GM23338 (cell line): ENCODE data around the gene PYGO1. TPM values are rescaled to one million over a fixed set of nuclear protein-coding genes. Genes with fewer than 3 reads are reported as not detected.

Source experiments
- ATAC-seq: fragments of 200-7000 bp; cut with Tn5 transposase; 3 replicates; pipeline ENCODE4 v1.9.1; 2020
- DNase-seq: peaks from one replicate; pipeline ENCODE4 v3.0.0-alpha.2; 2015; ENCODE audit warnings: low spot score
- H2AFZ ChIP-seq: fragments of 200-600 bp; sonication (generic); 2 replicates; pipeline ENCODE4 v1.8.0; 2016; ENCODE audit warnings: antibody characterized with exemption, mild to moderate bottlenecking, moderate library complexity
- H3F3A ChIP-seq: fragments of 200-600 bp; sonication (generic); replicated peaks from 2 replicates; pipeline ENCODE4 v1.8.0; 2017; ENCODE audit warnings: antibody characterized with exemption, mixed run types, low read depth
- H3K27ac ChIP-seq: fragments of 200-600 bp; sonication (generic); 2 replicates; pipeline ENCODE4 v1.6.1; 2016; ENCODE audit warnings: low read depth
- H3K27me3 ChIP-seq: fragments of 200-600 bp; sonication (generic); 2 replicates; pipeline ENCODE4 v1.8.0; 2016; ENCODE audit warnings: mild to moderate bottlenecking, mixed run types, moderate library complexity; ENCODE audit not compliant: insufficient read depth
- H3K36me3 ChIP-seq: fragments of 200-600 bp; sonication (generic); 2 replicates; pipeline ENCODE4 v1.8.0; 2016; ENCODE audit warnings: mild to moderate bottlenecking; ENCODE audit not compliant: insufficient read depth
- H3K4me1 ChIP-seq: fragments of 200-600 bp; sonication (generic); 2 replicates; pipeline ENCODE4 v1.8.0; 2016; ENCODE audit warnings: mild to moderate bottlenecking, moderate library complexity; ENCODE audit not compliant: insufficient read depth
- H3K4me2 ChIP-seq: fragments of 200-600 bp; sonication (generic); 2 replicates; pipeline ENCODE4 v1.7.1; 2017; ENCODE audit warnings: mixed run types
- H3K4me3 ChIP-seq: fragments of 200-600 bp; sonication (generic); 2 replicates; pipeline ENCODE4 v1.6.1; 2016; ENCODE audit warnings: mixed run types
- H3K79me2 ChIP-seq: fragments of 200-600 bp; sonication (generic); replicated peaks from 2 replicates; pipeline ENCODE4 v1.8.0; 2017; ENCODE audit warnings: mild to moderate bottlenecking; ENCODE audit not compliant: insufficient read depth
- H3K9me2 ChIP-seq: fragments of 200-600 bp; sonication (generic); 2 replicates; pipeline ENCODE4 v1.8.0; 2017; ENCODE audit not compliant: insufficient read depth
- H4K20me1 ChIP-seq: fragments of 200-600 bp; sonication (generic); replicated peaks from 2 replicates; pipeline ENCODE4 v1.8.0; 2017; ENCODE audit warnings: mild to moderate bottlenecking; ENCODE audit not compliant: insufficient read depth
- H3K27ac Mint-ChIP-seq: 2 replicates; pipeline ENCODE4 v1.8.0; 2020; ENCODE audit warnings: inconsistent platforms, mild to moderate bottlenecking, moderate library complexity, mixed read lengths
- H3K27me3 Mint-ChIP-seq: 3 replicates; pipeline ENCODE4 v1.8.0; 2022; ENCODE audit warnings: low read depth, mild to moderate bottlenecking, moderate library complexity, mixed read lengths, inconsistent platforms; ENCODE audit not compliant: insufficient read depth, poor library complexity
- H3K36me3 Mint-ChIP-seq: 3 replicates; pipeline ENCODE4 v1.8.0; 2021; ENCODE audit warnings: low read depth, mild to moderate bottlenecking, inconsistent platforms, moderate library complexity, mixed read lengths
- H3K4me1 Mint-ChIP-seq: 3 replicates; pipeline ENCODE4 v1.8.0; 2020; ENCODE audit warnings: mild to moderate bottlenecking, inconsistent platforms, mixed read lengths
- H3K4me3 Mint-ChIP-seq: 3 replicates; pipeline ENCODE4 v1.8.0; 2021; ENCODE audit warnings: moderate library complexity, mild to moderate bottlenecking, inconsistent platforms, mixed read lengths
- H3K9me3 Mint-ChIP-seq: 3 replicates; pipeline ENCODE4 v1.8.0; 2020; ENCODE audit warnings: moderate library complexity, mild to moderate bottlenecking, inconsistent platforms, mixed read lengths
- CREB1 ChIP-seq: fragments of 250-450 bp; sonication (Bioruptor Pico); IDR thresholded peaks from 2 replicates; pipeline ENCODE4 v1.5.0; 2020; ENCODE audit warnings: low read depth, mild to moderate bottlenecking, moderate library complexity
- CTCF ChIP-seq, 2 experiments: fragments of 200-600 bp in 1 of 2; sonication (generic) in 1 of 2; conservative IDR thresholded peaks; 2 replicates each; pipeline versions ENCODE4 v1.5.1 to v1.6.1; 2016 to 2017; ENCODE audit warnings: antibody characterized with exemption in 2 of 2, low read depth in 2 of 2, mild to moderate bottlenecking in 2 of 2, moderate library complexity in 1 of 2
- ETS1 ChIP-seq: IDR thresholded peaks from 2 replicates; pipeline ENCODE4 v1.6.1; 2016; ENCODE audit warnings: antibody characterized with exemption
- EZH2 ChIP-seq: fragments of 200-600 bp; sonication (generic); IDR thresholded peaks from one replicate; pipeline ENCODE4 v1.8.0; 2017; ENCODE audit warnings: antibody characterized with exemption, mild to moderate bottlenecking, low read depth; ENCODE audit not compliant: unreplicated experiment
- EZH2phosphoT487 ChIP-seq: fragments of 200-600 bp; sonication (generic); IDR thresholded peaks from one replicate; pipeline ENCODE4 v1.8.1; 2018; ENCODE audit warnings: antibody characterized with exemption; ENCODE audit not compliant: unreplicated experiment
- JUNB ChIP-seq: IDR thresholded peaks from one replicate; pipeline ENCODE4 v1.6.1; 2016; ENCODE audit warnings: antibody characterized with exemption; ENCODE audit not compliant: unreplicated experiment
- NANOG ChIP-seq: IDR thresholded peaks from 2 replicates; pipeline ENCODE4 v1.6.1; 2016; ENCODE audit warnings: antibody characterized with exemption, borderline replicate concordance
- POLR2AphosphoS5 ChIP-seq: IDR thresholded peaks from 2 replicates; pipeline ENCODE4 v1.6.1; 2016; ENCODE audit warnings: antibody characterized with exemption, low read depth
- STAT1 ChIP-seq: IDR thresholded peaks from one replicate; pipeline ENCODE4 v1.6.1; 2016; ENCODE audit warnings: antibody characterized with exemption; ENCODE audit not compliant: unreplicated experiment
- ZNF114 ChIP-seq: fragments of 250-450 bp; sonication (Bioruptor Pico); IDR thresholded peaks from 2 replicates; pipeline ENCODE4 v1.5.0; 2020; ENCODE audit warnings: mild to moderate bottlenecking, moderate library complexity
- ZNF331 ChIP-seq: fragments of 250-450 bp; sonication (Bioruptor Pico); IDR thresholded peaks from 2 replicates; pipeline ENCODE4 v1.5.0; 2020; ENCODE audit warnings: low read depth, mild to moderate bottlenecking, moderate library complexity
- long read RNA-seq: library from polyadenylated mRNA; unstranded; transcript quantifications from one replicate; pipeline ENCODE4 v2.0.0, GENCODE V29; 2020; ENCODE audit not compliant: unreplicated experiment
- polyA plus RNA-seq: library from polyadenylated mRNA; unstranded; fragments of >200 nt; fragmentation: Nextera tagmentation; extraction: Ambion mirVana; gene quantifications from 2 replicates; pipeline ENCODE4 v1.2.1, GENCODE V29; 2016
- total RNA-seq: library from RNA; depleted of rRNA; stranded (reverse); fragments of >200 nt; shearing (Covaris generic); gene quantifications from 2 replicates; pipeline ENCODE4 v1.2.3, GENCODE V29; 2014; rRNA removed
- TF ChIP-seq, protein P1 (sequence below): IDR thresholded peaks from one replicate; pipeline ENCODE4 v1.6.1; 2018; ENCODE audit warnings: antibody characterized with exemption; ENCODE audit not compliant: unreplicated experiment

Gene PYGO1, protein sequence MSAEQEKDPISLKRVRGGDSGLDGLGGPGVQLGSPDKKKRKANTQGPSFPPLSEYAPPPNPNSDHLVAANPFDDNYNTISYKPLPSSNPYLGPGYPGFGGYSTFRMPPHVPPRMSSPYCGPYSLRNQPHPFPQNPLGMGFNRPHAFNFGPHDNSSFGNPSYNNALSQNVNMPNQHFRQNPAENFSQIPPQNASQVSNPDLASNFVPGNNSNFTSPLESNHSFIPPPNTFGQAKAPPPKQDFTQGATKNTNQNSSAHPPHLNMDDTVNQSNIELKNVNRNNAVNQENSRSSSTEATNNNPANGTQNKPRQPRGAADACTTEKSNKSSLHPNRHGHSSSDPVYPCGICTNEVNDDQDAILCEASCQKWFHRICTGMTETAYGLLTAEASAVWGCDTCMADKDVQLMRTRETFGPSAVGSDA
- total RNA-seq (0.50 and 0.52 TPM in 2 replicates), polyA plus RNA-seq (0.18 and 0.23 TPM in 2 replicates)
- long read RNA-seq: 0 reads

- Histone ChIP-seq H3K4me3 (peak within 1 kb of the TSS; percentile 77), H3K4me2 (peak within 1 kb of the TSS; percentile 85), H3K36me3 (no peaks in the 10 kb centered on the region), H3K9me2 (no peaks in the 10 kb centered on the region), H3K79me2 (no peaks in the 10 kb centered on the region), H3K4me1 (0 out of 2 replicates have a peak, but pooled peaks cover 3% of the 10 kb centered on the region), H2AFZ (peak within 1 kb of the TSS; percentile 99), H3K27ac (no peak within 1 kb of the TSS), H3F3A (no peaks in the 10 kb centered on the region), H4K20me1 (no peaks in the 10 kb centered on the region; the same call in none of the 2 replicates), H3K27me3 (peaks cover 73% of the 10 kb centered on the region)
- H3K9me3 Mint-ChIP-seq: peaks cover 7% of the 10 kb centered on the region; the same call in 2 of the 3 replicates
- DNase-seq: peak; percentile 80
- H3K27ac Mint-ChIP-seq: no peak within 1 kb of the TSS
- peaks cover 4% of the 10 kb centered on the region; the same call in 1 of the 3 replicates for H3K4me1 Mint-ChIP-seq
- 0 out of 3 replicates have a peak, but pooled peaks cover 3% of the 10 kb centered on the region for H3K36me3 Mint-ChIP-seq
- H3K4me3 Mint-ChIP-seq: peak within 1 kb of the TSS; percentile 66
- peak; percentile 17; the same call in 1 of the 2 replicates for TF ChIP-seq POLR2AphosphoS5
- no peak; a peak in 1 of 4 replicates for TF ChIP-seq CTCF (conservative IDR thresholded peaks at IDR 0.05; ENCODE audit: low read depth in 2 of 2)
- ATAC-seq: peak; percentile 84
- H3K27me3 Mint-ChIP-seq: peaks cover 24% of the 10 kb centered on the region
Observed at GRCh38 chr15:55588070-55588814, at the start of gene PYGO1. PYGO1 (minus strand) TSS chr15:55588345; CDS start chr15:55587883, 462 bp downstream.

DNA sequence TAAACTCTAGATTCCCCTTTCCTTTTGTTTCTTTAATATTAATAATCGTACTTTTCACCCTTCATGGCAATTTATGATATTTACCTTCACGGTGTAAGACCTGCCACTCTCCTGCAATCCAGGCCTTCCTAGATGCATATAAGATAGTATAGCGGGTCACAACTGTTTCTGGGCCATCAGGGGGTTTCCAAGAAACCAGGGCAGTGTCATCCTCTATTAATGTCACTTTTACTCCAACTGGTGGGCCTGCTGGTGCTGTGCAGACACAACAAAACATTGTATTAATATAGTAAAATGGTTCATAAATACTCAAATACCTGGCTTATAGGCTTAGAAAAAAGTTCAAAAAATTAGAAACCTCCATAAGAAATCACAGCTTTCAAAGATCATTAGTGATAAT, 48.9 kb upstream of the PYGO1 start:
- Mint-ChIP-seq H3K36me3 (no peaks in the 10 kb centered on the region), H3K27me3 (peaks cover 2% of the 10 kb centered on the region), H3K9me3 (no peaks in the 10 kb centered on the region), H3K4me1 (no peaks in the 10 kb centered on the region), H3K27ac (no peak overlapping the region), H3K4me3 (no peak overlapping the region)
- Histone ChIP-seq H3K79me2 (no peaks in the 10 kb centered on the region), H3K4me2 (no peak overlapping the region), H4K20me1 (no peaks in the 10 kb centered on the region), H3K27ac (no peak overlapping the region), H3K4me3 (no peak overlapping the region), H3K36me3 (no peaks in the 10 kb centered on the region), H3K27me3 (no peaks in the 10 kb centered on the region), H2AFZ (no peak overlapping the region), H3K4me1 (no peaks in the 10 kb centered on the region), H3F3A (no peaks in the 10 kb centered on the region), H3K9me2 (no peaks in the 10 kb centered on the region)
- no peak for DNase-seq
- no peak for ATAC-seq
- TF ChIP-seq CTCF (conservative IDR thresholded peaks at IDR 0.05; ENCODE audit: low read depth in 2 of 2) (no peak), EZH2phosphoT487 (no peak), JUNB (no peak), ETS1 (no peak), EZH2 (no peak), ZNF114 (CRISPR knock-in tag) (no peak), POLR2AphosphoS5 (no peak), CREB1 (CRISPR knock-in tag) (no peak), NANOG (no peak), ZNF331 (CRISPR knock-in tag) (no peak), STAT1 (no peak)
- TF ChIP-seq, protein P1, sequence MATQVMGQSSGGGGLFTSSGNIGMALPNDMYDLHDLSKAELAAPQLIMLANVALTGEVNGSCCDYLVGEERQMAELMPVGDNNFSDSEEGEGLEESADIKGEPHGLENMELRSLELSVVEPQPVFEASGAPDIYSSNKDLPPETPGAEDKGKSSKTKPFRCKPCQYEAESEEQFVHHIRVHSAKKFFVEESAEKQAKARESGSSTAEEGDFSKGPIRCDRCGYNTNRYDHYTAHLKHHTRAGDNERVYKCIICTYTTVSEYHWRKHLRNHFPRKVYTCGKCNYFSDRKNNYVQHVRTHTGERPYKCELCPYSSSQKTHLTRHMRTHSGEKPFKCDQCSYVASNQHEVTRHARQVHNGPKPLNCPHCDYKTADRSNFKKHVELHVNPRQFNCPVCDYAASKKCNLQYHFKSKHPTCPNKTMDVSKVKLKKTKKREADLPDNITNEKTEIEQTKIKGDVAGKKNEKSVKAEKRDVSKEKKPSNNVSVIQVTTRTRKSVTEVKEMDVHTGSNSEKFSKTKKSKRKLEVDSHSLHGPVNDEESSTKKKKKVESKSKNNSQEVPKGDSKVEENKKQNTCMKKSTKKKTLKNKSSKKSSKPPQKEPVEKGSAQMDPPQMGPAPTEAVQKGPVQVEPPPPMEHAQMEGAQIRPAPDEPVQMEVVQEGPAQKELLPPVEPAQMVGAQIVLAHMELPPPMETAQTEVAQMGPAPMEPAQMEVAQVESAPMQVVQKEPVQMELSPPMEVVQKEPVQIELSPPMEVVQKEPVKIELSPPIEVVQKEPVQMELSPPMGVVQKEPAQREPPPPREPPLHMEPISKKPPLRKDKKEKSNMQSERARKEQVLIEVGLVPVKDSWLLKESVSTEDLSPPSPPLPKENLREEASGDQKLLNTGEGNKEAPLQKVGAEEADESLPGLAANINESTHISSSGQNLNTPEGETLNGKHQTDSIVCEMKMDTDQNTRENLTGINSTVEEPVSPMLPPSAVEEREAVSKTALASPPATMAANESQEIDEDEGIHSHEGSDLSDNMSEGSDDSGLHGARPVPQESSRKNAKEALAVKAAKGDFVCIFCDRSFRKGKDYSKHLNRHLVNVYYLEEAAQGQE: no peak
